H1 (cell line): ENCODE results near the gene SPIRE1.

Experiments
- CEBPB ChIP-seq: IDR thresholded peaks from 2 replicates; pipeline ENCODE4 v1.6.1; 2012; ENCODE audit warnings: low read depth, low read length
- CTCF ChIP-seq, 3 experiments: IDR thresholded peaks; 1 replicate in 2 of 3; 2 replicates in 1 of 3; pipeline versions ENCODE4 v1.5.1 to v1.6.1; 2011; ENCODE audit warnings: low read length in 3 of 3, mild to moderate bottlenecking in 3 of 3, inconsistent platforms in 2 of 3, low read depth in 1 of 3, moderate library complexity in 1 of 3; ENCODE audit not compliant: insufficient read depth in 1 of 3; ENCODE audit errors: control extremely low read depth in 1 of 3
- KDM4A ChIP-seq: IDR thresholded peaks from one replicate; pipeline ENCODE4 v1.7.1; 2012; ENCODE audit warnings: low read depth, mild to moderate bottlenecking, moderate library complexity, low read length, inconsistent platforms; ENCODE audit not compliant: severe bottlenecking
- MAFK ChIP-seq: IDR thresholded peaks from 2 replicates; pipeline ENCODE4 v1.6.1; 2012; ENCODE audit warnings: low read depth, mild to moderate bottlenecking, improper control_type of control experiment, low read length
- PHF8 ChIP-seq: fragments of 200-600 bp; sonication (generic); conservative IDR thresholded peaks from 2 replicates; pipeline ENCODE4 v1.7.1; 2012; ENCODE audit warnings: low read depth, mild to moderate bottlenecking, inconsistent platforms, low read length, moderate library complexity
- POLR2AphosphoS5 ChIP-seq: IDR thresholded peaks from 2 replicates; pipeline ENCODE4 v1.6.1; 2011; ENCODE audit warnings: low read depth, low read length
- RFX5 ChIP-seq: IDR thresholded peaks from 2 replicates; pipeline ENCODE4 v1.6.1; 2011; ENCODE audit warnings: low read depth, low read length, improper control_type of control experiment, borderline replicate concordance
- TEAD4 ChIP-seq: IDR thresholded peaks from 2 replicates; pipeline ENCODE4 v1.6.1; 2012; ENCODE audit warnings: low read depth, low read length, inconsistent platforms, mixed read lengths

- TF ChIP-seq PHF8 (no peak), KDM4A (no peak), CTCF (IDR thresholded peaks at IDR 0.05; ENCODE audit: control extremely low read depth in 1 of 3, insufficient read depth in 1 of 3, low read depth in 1 of 3, low read length in 3 of 3) (no peak), CEBPB (no peak), RFX5 (no peak), TEAD4 (no peak), POLR2AphosphoS5 (no peak), MAFK (no peak)
These were observed 205.1 kb downstream of the SPIRE1 start for GRCh38 chr18:12452784-12453183.
